HTERT RPE-1 (cell line): ENCODE measurements around the gene SREK1.

Source experiments
- in situ Hi-C: fragments of 300-500 bp; cut with MboI; formaldehyde crosslinking; loops from 4 replicates; pipeline ENCODE4 v1.14.3; 2020; ENCODE audit warnings: low sequenced_read_pairs

SREK1 gene

GRCh38 chr5:66161356-66161755, 17.3 kb downstream of the SREK1 start:
- in situ Hi-C loops, result no loop called here

- in situ Hi-C loops, result no loop called here
Observed at GRCh38 chr5:66164044-66164790, 20.1 kb downstream of the SREK1 start.

- in situ Hi-C loops, result no loop called here
Observed at GRCh38 chr5:66168226-66168625, 24.1 kb downstream of the SREK1 start.

DNA sequence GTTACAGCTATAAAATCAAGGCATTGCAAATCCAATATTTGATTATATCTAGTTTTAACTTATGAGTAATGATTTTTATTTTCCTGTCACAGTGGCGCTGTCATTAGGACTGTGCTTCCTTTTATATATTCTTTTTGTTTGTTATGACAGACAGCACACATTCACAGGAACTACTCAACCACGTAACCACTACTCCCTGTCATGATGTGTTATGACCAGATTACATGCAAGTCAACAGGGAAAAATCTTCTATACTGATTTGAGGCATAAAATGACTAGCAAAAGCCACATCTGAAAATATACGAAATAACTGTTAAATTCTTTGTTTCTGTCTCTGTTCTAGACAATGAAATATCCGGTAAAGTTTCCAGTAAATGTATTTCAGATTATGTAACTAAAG, 25.4 kb downstream of the SREK1 start:
- in situ Hi-C loops, result no loop called here

GRCh38 chr5:66170195-66170919, 26.3 kb downstream of the SREK1 start:
- in situ Hi-C loops, result no loop called here

- in situ Hi-C loops, result no loop called here
Observed at GRCh38 chr5:66171349-66172344, 27.5 kb downstream of the SREK1 start.

- in situ Hi-C loops, result no loop called here
Observed at GRCh38 chr5:66174338-66174737, 30.2 kb downstream of the SREK1 start.

DNA sequence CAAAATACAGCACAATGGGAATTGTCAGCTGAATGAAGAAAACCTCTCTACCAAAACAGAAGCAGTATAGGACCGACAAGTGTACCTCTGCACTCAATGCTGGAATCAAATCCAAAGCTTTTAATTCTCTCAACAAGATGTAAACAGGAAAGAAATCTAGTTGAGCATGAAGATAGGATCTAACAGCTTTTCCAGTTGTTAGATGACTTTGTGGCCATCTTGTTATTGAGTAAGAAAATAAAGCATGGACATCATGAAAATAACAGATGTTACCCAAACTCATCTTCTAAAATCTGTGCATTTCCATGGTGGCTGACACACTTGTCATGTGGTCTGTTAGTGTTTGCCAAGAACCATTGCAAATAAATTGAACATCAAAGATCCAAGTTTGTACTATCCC, 34.7 kb downstream of the SREK1 start:
- in situ Hi-C loops, result no loop called here

GRCh38 chr5:66179297-66180051, 35.4 kb downstream of the SREK1 start:
- in situ Hi-C loops, result no loop called here

GRCh38 chr5:66180282-66181155, 36.4 kb downstream of the SREK1 start:
- in situ Hi-C loops, result no loop called here

DNA sequence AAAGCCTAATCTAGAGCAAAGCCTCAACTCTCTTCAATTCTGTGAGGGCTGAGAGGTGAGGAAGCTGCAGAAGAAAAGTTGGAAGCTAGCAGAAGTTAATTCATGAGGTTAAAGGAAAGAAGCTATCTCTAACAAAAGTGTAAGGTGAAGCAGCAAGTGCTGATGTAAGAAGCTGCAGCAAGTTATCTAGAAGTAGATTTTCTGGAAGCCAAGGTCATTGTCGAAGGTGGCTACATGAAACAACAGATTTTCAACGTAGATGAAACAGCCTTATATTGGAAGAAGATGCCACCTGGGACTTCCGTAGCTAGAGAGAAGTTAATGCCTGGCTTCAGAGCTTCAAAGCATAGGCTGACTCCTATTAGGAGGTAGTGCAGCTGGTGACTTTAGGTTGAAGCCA, 42.0 kb downstream of the SREK1 start:
- in situ Hi-C loops, result no loop called here

DNA sequence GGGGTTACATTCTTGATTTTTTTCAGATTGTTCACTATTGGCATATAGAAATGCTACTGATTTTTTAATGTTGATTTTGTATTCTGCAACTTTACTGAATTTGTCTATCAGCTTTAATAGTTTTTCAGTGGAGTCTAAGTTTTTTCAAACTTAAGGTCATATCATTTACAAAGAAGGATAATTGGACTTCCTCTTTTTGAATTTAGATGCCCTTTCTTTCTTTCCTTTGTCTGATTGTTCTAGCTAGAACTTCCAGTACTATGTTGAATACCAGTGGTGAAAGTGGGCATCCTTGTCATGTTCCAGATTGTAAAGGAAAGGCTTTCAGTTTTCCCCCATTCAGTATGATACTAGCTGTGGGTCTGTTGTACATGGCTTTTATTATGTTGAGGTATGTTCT, 49.3 kb downstream of the SREK1 start:
- in situ Hi-C loops, result no loop called here

DNA sequence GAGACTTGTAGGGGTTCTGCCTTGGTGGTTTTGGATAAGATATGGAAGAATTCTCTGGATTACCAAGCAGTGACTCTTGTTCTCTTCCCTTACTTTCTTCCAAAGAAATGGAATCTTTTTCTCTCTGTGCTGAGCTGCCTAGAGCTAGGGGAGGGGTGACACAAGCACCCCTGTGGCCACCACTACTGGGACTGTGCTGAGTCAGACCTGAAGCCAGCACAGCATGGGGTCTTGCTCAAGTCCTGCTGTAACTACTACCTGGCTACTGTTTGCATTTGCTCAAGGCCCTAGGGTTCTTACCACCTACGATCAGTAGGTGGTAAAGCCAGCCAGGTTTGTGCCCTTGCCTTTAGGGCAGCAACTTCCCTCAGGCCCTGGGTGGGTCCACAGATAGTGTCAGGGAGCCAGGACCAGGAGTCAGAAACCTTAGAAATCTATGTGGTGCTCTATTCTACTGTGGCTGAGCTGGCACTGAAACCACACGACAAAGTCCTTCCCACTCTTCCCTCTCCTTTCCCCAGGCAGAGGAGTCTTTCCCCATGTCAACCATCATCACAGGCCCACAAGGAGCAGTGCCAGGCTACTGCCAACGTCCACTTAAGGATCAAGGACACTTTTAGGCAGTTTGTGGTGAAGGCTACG, 53.8 kb downstream of the SREK1 start:
- in situ Hi-C loops, result no loop called here

DNA sequence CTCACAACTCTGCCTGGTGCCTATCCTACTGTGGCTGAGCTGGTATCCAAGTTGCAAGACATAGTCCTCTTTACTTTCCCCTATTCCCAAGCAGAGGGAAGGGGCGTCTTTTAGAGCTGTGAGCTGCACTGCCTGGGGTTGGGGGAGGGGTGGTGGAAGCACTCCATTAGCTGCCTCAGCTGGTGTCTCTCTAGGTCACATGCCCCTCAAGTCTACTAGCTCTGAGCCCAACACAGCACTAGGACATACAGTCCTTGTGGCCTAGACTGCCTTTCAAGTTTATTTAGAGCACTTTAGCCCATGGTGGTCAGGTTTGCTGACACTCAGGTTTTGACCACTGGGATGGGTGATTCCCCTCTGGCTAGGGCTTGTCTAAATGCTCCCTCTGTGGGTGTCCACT, 54.7 kb downstream of the SREK1 start:
- in situ Hi-C loops, result no loop called here

- in situ Hi-C loops, result no loop called here
Observed at GRCh38 chr5:66203531-66203930, 59.4 kb downstream of the SREK1 start.

DNA sequence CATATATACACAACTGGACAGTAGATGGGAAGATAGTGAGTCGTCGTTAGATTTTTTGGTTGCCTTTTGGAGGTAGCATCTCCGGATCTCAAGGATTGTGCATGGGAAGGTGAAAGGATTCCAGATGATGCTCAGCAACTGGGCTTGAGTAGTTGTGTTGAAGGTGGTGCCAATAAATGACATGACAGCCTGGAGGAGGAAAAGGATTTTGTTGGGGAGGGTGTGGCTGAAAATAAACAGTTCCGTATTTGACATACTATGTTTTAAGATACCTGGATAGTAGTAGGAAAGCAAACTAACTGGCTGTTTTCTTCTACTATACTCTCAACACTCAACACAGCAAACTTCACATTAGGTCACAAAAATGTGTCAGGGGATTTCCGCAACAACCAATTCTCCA, 62.4 kb downstream of the SREK1 start:
- in situ Hi-C loops, result no loop called here

DNA sequence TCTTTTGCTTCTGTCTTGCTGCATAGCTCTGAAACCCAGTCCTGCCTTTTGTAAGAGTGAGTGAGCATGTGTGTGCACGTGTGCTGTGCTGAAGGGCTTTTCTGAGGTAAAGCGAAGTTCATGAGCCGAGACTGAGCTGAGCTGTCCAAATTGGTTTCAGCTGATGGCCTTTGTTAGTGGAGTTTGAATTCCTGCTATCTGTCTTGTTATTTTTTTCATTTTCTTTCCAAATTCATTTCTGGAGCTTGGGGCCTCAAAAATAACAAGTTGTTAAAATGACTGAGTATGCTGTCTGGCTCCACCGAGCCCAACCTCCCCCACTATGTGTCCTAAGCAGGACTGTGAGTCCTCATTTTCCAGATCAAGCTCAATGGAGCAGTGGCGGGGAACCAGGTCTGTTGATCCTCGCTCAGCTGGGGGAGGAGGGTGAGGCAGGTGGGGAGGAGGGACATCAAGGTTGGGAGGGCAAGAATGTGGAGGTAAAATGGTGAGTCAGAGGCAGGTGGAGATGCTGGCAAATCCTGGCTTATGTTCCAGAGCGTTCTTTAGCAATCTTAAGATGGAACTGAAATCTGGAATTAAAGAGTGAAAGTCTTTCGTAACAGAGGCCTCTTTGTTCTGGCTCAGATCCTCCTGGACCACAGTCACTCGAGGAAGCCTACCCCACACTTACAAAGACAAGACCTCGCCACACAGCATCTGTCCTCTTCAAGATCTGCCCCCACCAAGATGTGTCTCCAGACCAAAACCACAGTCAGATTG, 63.9 kb downstream of the SREK1 start:
- in situ Hi-C loops, result no loop called here

DNA sequence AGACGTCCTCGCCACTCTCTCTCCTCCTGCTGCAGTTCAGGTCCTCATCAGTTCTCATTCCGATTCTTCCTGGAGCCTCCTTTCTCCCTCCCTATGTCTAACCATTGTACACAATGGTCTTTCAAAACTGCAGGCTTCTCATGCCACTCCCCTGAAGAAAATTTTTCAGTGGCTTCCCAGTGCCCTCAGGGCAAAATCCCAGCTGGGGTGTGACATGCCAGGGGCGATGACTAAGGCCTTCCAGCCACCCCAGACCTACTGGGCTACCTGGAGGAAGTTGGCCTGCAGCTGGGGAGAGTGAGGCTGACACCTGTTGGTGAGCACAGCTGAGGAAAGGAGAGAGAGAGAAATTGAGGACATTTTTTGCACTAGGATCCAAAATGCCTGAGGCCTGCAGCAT, 65.2 kb downstream of the SREK1 start:
- in situ Hi-C loops, result no loop called here
